HepG2 (cell line): Measurements from ENCODE around the gene ACOT2.
"Not testable (repeated sequence)": the region's sequence is repeated elsewhere in the genome, so short reads cannot be mapped to it uniquely, and the experiment has no call there.

ENCODE experiments used
- CEBPB ChIP-seq: IDR thresholded peaks from 2 replicates; pipeline ENCODE4 v1.6.1; 2011; ENCODE audit warnings: low read depth, low read length, improper control_type of control experiment, borderline replicate concordance
- SSRP1 ChIP-seq: IDR thresholded peaks from 2 replicates; pipeline ENCODE4 v1.6.1; 2016; ENCODE audit warnings: control low read depth
- ZNF749 ChIP-seq: sonication (generic); formaldehyde crosslinking; IDR thresholded peaks from 2 replicates; pipeline ENCODE4 v1.8.0; 2022; ENCODE audit warnings: mild to moderate bottlenecking, missing genetic modification reagents, moderate library complexity, borderline replicate concordance
- TF ChIP-seq, protein P1 (sequence below): sonication (generic); formaldehyde crosslinking; IDR thresholded peaks from 2 replicates; pipeline ENCODE4 v1.5.1; 2020; ENCODE audit warnings: missing genetic modification reagents, mild to moderate bottlenecking, borderline replicate concordance

DNA sequence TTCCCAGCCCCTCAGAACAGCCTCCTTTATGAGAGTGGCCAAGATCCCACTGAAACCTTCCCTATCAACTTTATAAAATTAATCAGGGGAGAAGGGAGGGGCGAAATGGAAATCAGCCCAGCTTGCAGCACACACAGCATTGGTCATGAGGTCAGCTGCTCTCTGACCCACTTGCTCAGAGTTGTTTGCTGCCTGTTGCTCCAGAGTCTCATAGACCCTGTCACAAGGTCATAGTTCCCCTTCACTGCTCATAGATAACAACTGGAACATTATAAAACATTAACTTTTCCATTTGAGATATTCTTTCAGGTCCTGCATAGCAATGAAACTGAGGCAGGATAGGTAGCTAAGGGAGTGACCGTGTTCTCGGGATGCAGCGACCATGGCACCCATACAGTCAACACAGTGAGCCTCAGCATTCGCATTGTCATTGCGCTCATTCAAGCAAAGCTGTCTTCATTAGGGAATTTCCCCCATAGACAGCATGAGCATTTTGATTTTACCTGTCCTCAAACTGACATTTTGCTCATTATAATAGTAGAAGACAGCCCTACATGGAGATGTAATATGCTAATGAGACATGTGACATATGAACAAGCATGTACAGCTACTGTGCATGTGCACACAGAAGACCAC, 19.0 kb upstream of the ACOT2 start:
- TF ChIP-seq ZNF749 (CRISPR knock-in tag); SSRP1; CEBPB: not testable (repeated sequence)
- TF ChIP-seq, protein P1, sequence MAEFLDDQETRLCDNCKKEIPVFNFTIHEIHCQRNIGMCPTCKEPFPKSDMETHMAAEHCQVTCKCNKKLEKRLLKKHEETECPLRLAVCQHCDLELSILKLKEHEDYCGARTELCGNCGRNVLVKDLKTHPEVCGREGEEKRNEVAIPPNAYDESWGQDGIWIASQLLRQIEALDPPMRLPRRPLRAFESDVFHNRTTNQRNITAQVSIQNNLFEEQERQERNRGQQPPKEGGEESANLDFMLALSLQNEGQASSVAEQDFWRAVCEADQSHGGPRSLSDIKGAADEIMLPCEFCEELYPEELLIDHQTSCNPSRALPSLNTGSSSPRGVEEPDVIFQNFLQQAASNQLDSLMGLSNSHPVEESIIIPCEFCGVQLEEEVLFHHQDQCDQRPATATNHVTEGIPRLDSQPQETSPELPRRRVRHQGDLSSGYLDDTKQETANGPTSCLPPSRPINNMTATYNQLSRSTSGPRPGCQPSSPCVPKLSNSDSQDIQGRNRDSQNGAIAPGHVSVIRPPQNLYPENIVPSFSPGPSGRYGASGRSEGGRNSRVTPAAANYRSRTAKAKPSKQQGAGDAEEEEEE (CRISPR knock-in tag) = not testable (repeated sequence)
